Measurements from ENCODE around the gene DOK7. TPM values are rescaled to one million over a fixed set of nuclear protein-coding genes. Genes with fewer than 3 reads are reported as not detected.

DOK7 gene
- total and polyA plus RNA-seq, 2 of the 4 experiments (the other 2 are of a cell fraction) = not detected

- H3K36me3 ChIP-seq (ENCODE audit: control insufficient read depth, insufficient read depth, low read length) = peaks cover 50% of the 10 kb centered on the region
- no peak overlapping the region for H2BK15ac ChIP-seq (ENCODE audit: low read depth, low read length)
- H2AK9ac ChIP-seq (replicated peaks; ENCODE audit: low read depth, low read length, poor library complexity) = no peak overlapping the region
- no TSS peak for BruUV-seq (replicated peaks)
- intact Hi-C loops (cut with micrococcal nuclease) (no loop called here), in situ Hi-C loops (cut with MboI; ENCODE audit: low sequenced_read_pairs) (no loop called here), dilution Hi-C loops (cut with HindIII; ENCODE audit: low sequenced_read_pairs, unreplicated experiment) (no loop called here)
- ChIA-PET POLR2A (ENCODE audit: unreplicated experiment) (no interaction called here), CTCF (no interaction called here)
- H2AK5ac ChIP-seq (ENCODE audit: low read depth, low read length) = no peak overlapping the region
- H3K4me3 ChIP-seq (ENCODE audit: insufficient read depth, low read depth, low read length) = no peak overlapping the region
- no peak overlapping the region for H3K14ac ChIP-seq (replicated peaks; ENCODE audit: low read depth, low read length)
- peaks cover 31% of the 10 kb centered on the region for H4K20me1 ChIP-seq (ENCODE audit: insufficient read depth, low read length)
- no peak overlapping the region for H3K56ac ChIP-seq (ENCODE audit: extremely low read depth, insufficient read depth, low read length)
- ATAC-seq (ENCODE audit: low read depth) (no peak), DNase-seq (no peak)
- H2AFZ ChIP-seq (replicated peaks; ENCODE audit: low read length, poor library complexity) = no peak overlapping the region
- H3K9ac ChIP-seq (ENCODE audit: low read depth, low read length) = no peak overlapping the region
- H3K4me2 ChIP-seq (ENCODE audit: low read depth, low read length) = no peak overlapping the region
- H2BK20ac ChIP-seq (ENCODE audit: low read depth, low read length) = no peak overlapping the region
- H3K23ac ChIP-seq (ENCODE audit: low read depth, low read length) = no peak overlapping the region
- WGBS, 2 experiments (ENCODE audit: extremely low coverage in 2 of 2, insufficient read length in 1 of 2) = 85% methylated on average over 5 of the region's 10 CpGs; no CpG with 5 or more reads in 1 of the 2 experiments
- no peak overlapping the region for H3K18ac ChIP-seq (ENCODE audit: low read depth, low read length)
- no peak overlapping the region for H2BK120ac ChIP-seq (ENCODE audit: low read depth, low read length)
- no peak overlapping the region for H4K8ac ChIP-seq (ENCODE audit: low read depth in 2 of 2, low read length in 2 of 2)
- no peaks in the 10 kb centered on the region for H3K27me3 ChIP-seq (ENCODE audit: control insufficient read depth, insufficient read depth, low read length)
- no peak overlapping the region for H4K5ac ChIP-seq (ENCODE audit: low read depth, low read length)
- H2BK5ac ChIP-seq (ENCODE audit: low read depth, low read length, poor library complexity, severe bottlenecking) = no peak overlapping the region
- no peak overlapping the region for H3K27ac ChIP-seq (ENCODE audit: insufficient read depth, low read length)
- no peaks in the 10 kb centered on the region for H3K9me1 ChIP-seq (ENCODE audit: insufficient read depth, low read length)
- H3K4ac ChIP-seq (ENCODE audit: low read depth, low read length) = no peak overlapping the region
- H3K79me1 ChIP-seq (ENCODE audit: low read depth in 1 of 2, low read length in 2 of 2) = peaks cover 3 to 17% of the 10 kb centered on the region in 2 experiments; a peak in 3 of 4 replicates
- H3K4me1 ChIP-seq (ENCODE audit: control insufficient read depth, insufficient read depth, low read length) = no peaks in the 10 kb centered on the region
- TF ChIP-seq, protein P1, sequence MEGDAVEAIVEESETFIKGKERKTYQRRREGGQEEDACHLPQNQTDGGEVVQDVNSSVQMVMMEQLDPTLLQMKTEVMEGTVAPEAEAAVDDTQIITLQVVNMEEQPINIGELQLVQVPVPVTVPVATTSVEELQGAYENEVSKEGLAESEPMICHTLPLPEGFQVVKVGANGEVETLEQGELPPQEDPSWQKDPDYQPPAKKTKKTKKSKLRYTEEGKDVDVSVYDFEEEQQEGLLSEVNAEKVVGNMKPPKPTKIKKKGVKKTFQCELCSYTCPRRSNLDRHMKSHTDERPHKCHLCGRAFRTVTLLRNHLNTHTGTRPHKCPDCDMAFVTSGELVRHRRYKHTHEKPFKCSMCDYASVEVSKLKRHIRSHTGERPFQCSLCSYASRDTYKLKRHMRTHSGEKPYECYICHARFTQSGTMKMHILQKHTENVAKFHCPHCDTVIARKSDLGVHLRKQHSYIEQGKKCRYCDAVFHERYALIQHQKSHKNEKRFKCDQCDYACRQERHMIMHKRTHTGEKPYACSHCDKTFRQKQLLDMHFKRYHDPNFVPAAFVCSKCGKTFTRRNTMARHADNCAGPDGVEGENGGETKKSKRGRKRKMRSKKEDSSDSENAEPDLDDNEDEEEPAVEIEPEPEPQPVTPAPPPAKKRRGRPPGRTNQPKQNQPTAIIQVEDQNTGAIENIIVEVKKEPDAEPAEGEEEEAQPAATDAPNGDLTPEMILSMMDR (conservative IDR thresholded peaks at IDR 0.05; ENCODE audit: low read depth, low read length) = no peak
- no peak for TF ChIP-seq BHLHE40 (IDR thresholded peaks at IDR 0.05; ENCODE audit: low read depth, low read length)
- TF ChIP-seq ELK1 (IDR thresholded peaks at IDR 0.05; ENCODE audit: borderline replicate concordance, low read depth, low read length) = no peak
- TF ChIP-seq RCOR1 (IDR thresholded peaks at IDR 0.05; ENCODE audit: insufficient replicate concordance, low read length) = no peak
- TF ChIP-seq RFX5 (IDR thresholded peaks at IDR 0.05; ENCODE audit: low read depth, low read length) = no peak
- TF ChIP-seq CEBPB (IDR thresholded peaks at IDR 0.05; ENCODE audit: low read depth, low read length) = no peak
- TF ChIP-seq POLR2A (IDR thresholded peaks at IDR 0.05; ENCODE audit: low read depth, low read length) = no peak
- no peak for TF ChIP-seq FOS (IDR thresholded peaks at IDR 0.05; ENCODE audit: low read depth, low read length)
- no peak for TF ChIP-seq SMC3 (IDR thresholded peaks at IDR 0.05; ENCODE audit: low read depth, low read length)
- no peak for TF ChIP-seq MAZ (IDR thresholded peaks at IDR 0.05; ENCODE audit: borderline replicate concordance, low read depth, low read length)
- TF ChIP-seq NFE2L2 (IDR thresholded peaks at IDR 0.05; ENCODE audit: low read depth, low read length) = no peak
- TF ChIP-seq RAD21 (IDR thresholded peaks at IDR 0.05; ENCODE audit: low read length) = no peak
- TF ChIP-seq, protein P2, sequence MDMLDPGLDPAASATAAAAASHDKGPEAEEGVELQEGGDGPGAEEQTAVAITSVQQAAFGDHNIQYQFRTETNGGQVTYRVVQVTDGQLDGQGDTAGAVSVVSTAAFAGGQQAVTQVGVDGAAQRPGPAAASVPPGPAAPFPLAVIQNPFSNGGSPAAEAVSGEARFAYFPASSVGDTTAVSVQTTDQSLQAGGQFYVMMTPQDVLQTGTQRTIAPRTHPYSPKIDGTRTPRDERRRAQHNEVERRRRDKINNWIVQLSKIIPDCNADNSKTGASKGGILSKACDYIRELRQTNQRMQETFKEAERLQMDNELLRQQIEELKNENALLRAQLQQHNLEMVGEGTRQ (IDR thresholded peaks at IDR 0.05; ENCODE audit: low read depth, low read length) = no peak
- no peak for TF ChIP-seq CHD1 (IDR thresholded peaks at IDR 0.05; ENCODE audit: low read depth, low read length)
- H3K9me3 ChIP-seq (ENCODE audit: control insufficient read depth, insufficient read depth, low read length) = no peaks in the 10 kb centered on the region
- no peak overlapping the region for H4K91ac ChIP-seq (ENCODE audit: insufficient read depth, low read depth, low read length)
Measured at GRCh38 chr4:3523146-3523627, 60.1 kb downstream of the DOK7 start.
